ENCODE data around the gene KXD1. TPM values are rescaled to one million over a fixed set of nuclear protein-coding genes. Genes with fewer than 3 reads are reported as not detected.

KXD1 gene
- total RNA-seq, 2 experiments from 2014 or later, result 101 to 108 TPM

- ChIA-PET CTCF (interaction anchor here (1.1 to 4.6 kb wide), 9 partner anchors 13 to 107 kb away, joined by 3 to 37 read pairs (median 6); partner anchors contain the start of genes ELL, FKBP8, REX1BD and UBA52), POLR2A (interaction anchor here (0.9 to 4.0 kb wide), 11 partner anchors 9 to 236 kb away, joined by 3 to 44 read pairs (median 7); partner anchors contain the start of genes ELL, FKBP8, REX1BD and UBA52)
- Mint-ChIP-seq H3K27me3 (ENCODE audit: low read depth) (no peaks in the 10 kb centered on the region), H3K36me3 (ENCODE audit: low read depth) (peaks cover 17% of the 10 kb centered on the region), H3K4me1 (ENCODE audit: low read depth) (peaks cover 26% of the 10 kb centered on the region), H3K9me3 (ENCODE audit: insufficient read depth) (no peaks in the 10 kb centered on the region), H3K4me3 (peak overlapping the region; percentile 94), H3K27ac (peak overlapping the region; percentile 91)
- DNase-seq (no peak), ATAC-seq (no peak)
Measured at GRCh38 chr19:18558202-18558555, 509 bp downstream of the KXD1 start.

GRCh38 chr19:18558604-18559003 lies 934 bp downstream of the KXD1 start:
- Mint-ChIP-seq H3K27ac (peak overlapping the region; percentile 91), H3K4me1 (ENCODE audit: low read depth) (peaks cover 26% of the 10 kb centered on the region), H3K36me3 (ENCODE audit: low read depth) (peaks cover 18% of the 10 kb centered on the region), H3K27me3 (ENCODE audit: low read depth) (no peaks in the 10 kb centered on the region), H3K4me3 (peak overlapping the region; percentile 94), H3K9me3 (ENCODE audit: insufficient read depth) (no peaks in the 10 kb centered on the region)
- ChIA-PET CTCF (interaction anchor here (1.1 to 4.6 kb wide), 7 partner anchors 13 to 38 kb away, joined by 3 to 37 read pairs (median 14); partner anchors contain the start of genes ELL, FKBP8, REX1BD and UBA52), POLR2A (interaction anchor here (0.9 to 4.0 kb wide), 9 partner anchors 9 to 52 kb away, joined by 3 to 44 read pairs (median 8); partner anchors contain the start of genes ELL, FKBP8, REX1BD and UBA52)
- DNase-seq, result no peak
- ATAC-seq, result no peak

GRCh38 chr19:18559685-18560084 lies 2.0 kb downstream of the KXD1 start:
- Mint-ChIP-seq H3K27me3 (ENCODE audit: low read depth) (no peaks in the 10 kb centered on the region), H3K36me3 (ENCODE audit: low read depth) (peaks cover 25% of the 10 kb centered on the region), H3K27ac (peak overlapping the region; percentile 75)

GRCh38 chr19:18562086-18562485 lies 4.4 kb downstream of the KXD1 start:
- ChIA-PET CTCF (no interaction called here), POLR2A (no interaction called here)
- H3K4me3 Mint-ChIP-seq, result no peak overlapping the region
- DNase-seq (no peak), ATAC-seq (no peak)
- no peak overlapping the region for H3K27ac Mint-ChIP-seq
- no peaks in the 10 kb centered on the region for H3K27me3 Mint-ChIP-seq (ENCODE audit: low read depth)
- H3K9me3 Mint-ChIP-seq (ENCODE audit: insufficient read depth), result no peaks in the 10 kb centered on the region
- peaks cover 34% of the 10 kb centered on the region for H3K36me3 Mint-ChIP-seq (ENCODE audit: low read depth)
- H3K4me1 Mint-ChIP-seq (ENCODE audit: low read depth), result peaks cover 24% of the 10 kb centered on the region

More at GRCh38 chr19:18559685-18560084, 2.0 kb downstream of the KXD1 start:
- ATAC-seq, result no peak
- ChIA-PET POLR2A (interaction anchor here (0.9 to 2.9 kb wide), 2 partner anchors 12 to 15 kb away, joined by 3 to 44 read pairs; partner anchors contain the start of gene UBA52), CTCF (interaction anchor here (0.7 to 4.6 kb wide), 4 partner anchors 15 to 296 kb away, joined by 3 to 37 read pairs (median 30); partner anchors contain the start of genes ELL, FKBP8 and REX1BD)
- Mint-ChIP-seq H3K4me1 (ENCODE audit: low read depth) (peaks cover 26% of the 10 kb centered on the region), H3K4me3 (peak overlapping the region; percentile 94), H3K9me3 (ENCODE audit: insufficient read depth) (no peaks in the 10 kb centered on the region)
- no peak for DNase-seq

GRCh38 chr19:18566953-18567352 lies 9.3 kb downstream of the KXD1 start:
- Mint-ChIP-seq H3K4me3 (no peak overlapping the region), H3K9me3 (ENCODE audit: insufficient read depth) (no peaks in the 10 kb centered on the region), H3K36me3 (ENCODE audit: low read depth) (peaks cover 58% of the 10 kb centered on the region), H3K27me3 (ENCODE audit: low read depth) (no peaks in the 10 kb centered on the region), H3K27ac (no peak overlapping the region), H3K4me1 (ENCODE audit: low read depth) (peaks cover 6% of the 10 kb centered on the region)
- ChIA-PET POLR2A (interaction anchor here (0.8 kb wide), 1 partner anchor 9 kb away, joined by 3 read pairs; no protein-coding TSS in a partner anchor), CTCF (interaction anchor here (0.9 kb wide), 1 partner anchor 23 kb away, joined by 3 read pairs; the partner anchor contains the start of gene FKBP8)
- ATAC-seq (no peak), DNase-seq (no peak)

GRCh38 chr19:18568367-18568766 lies 10.7 kb downstream of the KXD1 start:
- ChIA-PET CTCF (interaction anchor here (1.2 kb wide), 1 partner anchor 47 kb away, joined by 3 read pairs; no protein-coding TSS in a partner anchor), POLR2A (interaction anchor here (1.3 kb wide), 1 partner anchor 10 kb away, joined by 7 read pairs; no protein-coding TSS in a partner anchor)
- peaks cover 66% of the 10 kb centered on the region for H3K36me3 Mint-ChIP-seq (ENCODE audit: low read depth)
- H3K27ac Mint-ChIP-seq, result no peak overlapping the region
- peaks cover 18% of the 10 kb centered on the region for H3K4me1 Mint-ChIP-seq (ENCODE audit: low read depth)
- no peak overlapping the region for H3K4me3 Mint-ChIP-seq
- DNase-seq (no peak), ATAC-seq (no peak)
- no peaks in the 10 kb centered on the region for H3K9me3 Mint-ChIP-seq (ENCODE audit: insufficient read depth)
- no peaks in the 10 kb centered on the region for H3K27me3 Mint-ChIP-seq (ENCODE audit: low read depth)

GRCh38 chr19:18571564-18572344 lies 14.1 kb downstream of the KXD1 start, which contains the start of gene UBA52:
Gene UBA52 (plus strand): TSS chr19:18571857. CDS start chr19:18573301, 1,444 bp downstream.
- ATAC-seq, result peak; percentile 92

GRCh38 chr19:18574691-18575291 lies 17.1 kb downstream of the KXD1 start:
- no peaks in the 10 kb centered on the region for H3K9me3 Mint-ChIP-seq (ENCODE audit: insufficient read depth)
- peaks cover 63% of the 10 kb centered on the region for H3K36me3 Mint-ChIP-seq (ENCODE audit: low read depth)
- H3K4me3 Mint-ChIP-seq, result no peak overlapping the region
- peaks cover 34% of the 10 kb centered on the region for H3K4me1 Mint-ChIP-seq (ENCODE audit: low read depth)
- ATAC-seq (no peak), DNase-seq (no peak)
- CTCF ChIA-PET, result interaction anchor here (4.8 kb wide), 1 partner anchor 12 kb away, joined by 56 read pairs; the partner anchor contains the start of gene REX1BD
- POLR2A ChIA-PET, result no interaction called here
- no peaks in the 10 kb centered on the region for H3K27me3 Mint-ChIP-seq (ENCODE audit: low read depth)
- no peak overlapping the region for H3K27ac Mint-ChIP-seq

More at GRCh38 chr19:18571564-18572344, 14.1 kb downstream of the KXD1 start, which contains the start of gene UBA52:
- ChIA-PET POLR2A (interaction anchor here (0.6 to 3.6 kb wide), 16 partner anchors 9 to 347 kb away, joined by 3 to 82 read pairs (median 5); partner anchors contain the start of genes COPE, DDX49, ELL and FKBP8), CTCF (interaction anchor here (1.0 to 4.8 kb wide), 13 partner anchors 9 to 347 kb away, joined by 3 to 56 read pairs (median 7); partner anchors contain the start of genes COPE, DDX49, ELL and FKBP8)
- Mint-ChIP-seq H3K4me1 (ENCODE audit: low read depth) (peaks cover 31% of the 10 kb centered on the region), H3K36me3 (ENCODE audit: low read depth) (peaks cover 75% of the 10 kb centered on the region), H3K9me3 (ENCODE audit: insufficient read depth) (no peaks in the 10 kb centered on the region), H3K27me3 (ENCODE audit: low read depth) (no peaks in the 10 kb centered on the region), H3K4me3 (peak within 1 kb of the TSS; percentile 80), H3K27ac (peak within 1 kb of the TSS; percentile 89)
- peak; percentile 99 for DNase-seq

GRCh38 chr19:18576383-18576782 lies 18.7 kb downstream of the KXD1 start:
- no peak overlapping the region for H3K27ac Mint-ChIP-seq
- peaks cover 29% of the 10 kb centered on the region for H3K4me1 Mint-ChIP-seq (ENCODE audit: low read depth)
- ChIA-PET CTCF (interaction anchor here (5.1 kb wide), 1 partner anchor 12 kb away, joined by 23 read pairs; the partner anchor contains the start of gene REX1BD), POLR2A (no interaction called here)
- H3K4me3 Mint-ChIP-seq, result no peak overlapping the region
- DNase-seq (no peak), ATAC-seq (no peak)
- H3K36me3 Mint-ChIP-seq (ENCODE audit: low read depth), result peaks cover 57% of the 10 kb centered on the region
- H3K27me3 Mint-ChIP-seq (ENCODE audit: low read depth), result no peaks in the 10 kb centered on the region
- no peaks in the 10 kb centered on the region for H3K9me3 Mint-ChIP-seq (ENCODE audit: insufficient read depth)

- Mint-ChIP-seq H3K4me1 (ENCODE audit: low read depth) (peaks cover 25% of the 10 kb centered on the region), H3K9me3 (ENCODE audit: insufficient read depth) (no peaks in the 10 kb centered on the region), H3K4me3 (no peak overlapping the region), H3K27me3 (ENCODE audit: low read depth) (no peaks in the 10 kb centered on the region), H3K36me3 (ENCODE audit: low read depth) (peaks cover 49% of the 10 kb centered on the region), H3K27ac (no peak overlapping the region)
- POLR2A ChIA-PET, result no interaction called here
- DNase-seq (no peak), ATAC-seq (no peak)
- CTCF ChIA-PET, result interaction anchor here (5.1 kb wide), 1 partner anchor 11 kb away, joined by 23 read pairs; the partner anchor contains the start of gene REX1BD
Measured at GRCh38 chr19:18577365-18577914, 19.8 kb downstream of the KXD1 start.

GRCh38 chr19:18580311-18580710 lies 22.6 kb downstream of the KXD1 start:
- no peak for ATAC-seq
- no peaks in the 10 kb centered on the region for H3K9me3 Mint-ChIP-seq (ENCODE audit: insufficient read depth)

More at GRCh38 chr19:18580311-18580710, 22.6 kb downstream of the KXD1 start:
- Mint-ChIP-seq H3K27ac (no peak overlapping the region), H3K4me1 (ENCODE audit: low read depth) (peaks cover 7% of the 10 kb centered on the region), H3K4me3 (no peak overlapping the region), H3K36me3 (ENCODE audit: low read depth) (peaks cover 22% of the 10 kb centered on the region), H3K27me3 (ENCODE audit: low read depth) (no peaks in the 10 kb centered on the region)
- ChIA-PET POLR2A (interaction anchor here (1.3 to 1.9 kb wide), 3 partner anchors 8 to 9 kb away, joined by 3 to 17 read pairs (median 5); partner anchors contain the start of genes REX1BD and UBA52), CTCF (interaction anchor here (1.0 to 5.1 kb wide), 3 partner anchors 8 to 60 kb away, joined by 3 to 23 read pairs (median 5); partner anchors contain the start of genes REX1BD and UBA52)
- DNase-seq, result no peak
